WTC11 (cell line): Measurements from ENCODE around the gene LTBP2. TPM values are rescaled to one million over a fixed set of nuclear protein-coding genes. Genes with fewer than 3 reads are reported as not detected.

Experiments
- ATAC-seq: fragments of 200-7000 bp; cut with Tn5 transposase; 2 replicates; pipeline ENCODE4 v1.10.0; 2021; ENCODE audit warnings: mild to moderate bottlenecking, moderate library complexity
- CTCF ChIA-PET: fragments of 300-600 bp; sonication (Branson Sonifier 250); formaldehyde crosslinking; loops from one replicate; lab custom pipeline; 2021; ENCODE audit warnings: antibody characterized with exemption; lab: Charles Lee
- POLR2A ChIA-PET: fragments of 350-600 bp; sonication (Branson Sonifier 250); formaldehyde crosslinking; loops from one replicate; lab custom pipeline; 2021; ENCODE audit warnings: antibody characterized with exemption; lab: Charles Lee
- DNase-seq: peaks from one replicate; pipeline ENCODE4 v3.0.0; 2021; ENCODE audit warnings: low spot score
- H3K27ac Mint-ChIP-seq: 2 replicates; pipeline ENCODE4 v1.8.0; 2021; ENCODE audit warnings: mixed read lengths
- H3K27me3 Mint-ChIP-seq: 2 replicates; pipeline ENCODE4 v1.8.0; 2021; ENCODE audit warnings: low read depth, mild to moderate bottlenecking, moderate library complexity, mixed read lengths
- H3K36me3 Mint-ChIP-seq: 2 replicates; pipeline ENCODE4 v1.8.0; 2021; ENCODE audit warnings: mixed read lengths
- H3K4me1 Mint-ChIP-seq: 2 replicates; pipeline ENCODE4 v1.8.0; 2022; ENCODE audit warnings: mixed read lengths
- H3K4me3 Mint-ChIP-seq: 2 replicates; pipeline ENCODE4 v1.8.0; 2021; ENCODE audit warnings: mild to moderate bottlenecking, moderate library complexity, mixed read lengths
- H3K9me3 Mint-ChIP-seq: 2 replicates; pipeline ENCODE4 v1.8.0; 2021; ENCODE audit warnings: mixed read lengths
- CBFB ChIP-seq: sonication (generic); formaldehyde crosslinking; IDR thresholded peaks from 2 replicates; pipeline ENCODE4 v1.8.1; 2022; ENCODE audit warnings: mild to moderate bottlenecking, low read depth, missing genetic modification reagents
- EMX1 ChIP-seq: fragments of 250-450 bp; sonication (Bioruptor Pico); IDR thresholded peaks from 2 replicates; pipeline ENCODE4 v1.8.0; 2021; ENCODE audit warnings: mild to moderate bottlenecking
- FOXJ3 ChIP-seq: sonication (generic); formaldehyde crosslinking; IDR thresholded peaks from 2 replicates; pipeline ENCODE4 v1.9.0; 2021; ENCODE audit warnings: missing genetic modification reagents, mild to moderate bottlenecking, borderline replicate concordance
- IRF2 ChIP-seq: sonication (generic); formaldehyde crosslinking; IDR thresholded peaks from 2 replicates; pipeline ENCODE4 v1.8.0; 2022; ENCODE audit warnings: low read depth, missing genetic modification reagents, borderline replicate concordance
- NFYB ChIP-seq: sonication (generic); formaldehyde crosslinking; conservative IDR thresholded peaks from 2 replicates; pipeline ENCODE4 v1.8.0; 2022; ENCODE audit warnings: low read depth, missing genetic modification reagents
- NR1H2 ChIP-seq: sonication (generic); formaldehyde crosslinking; IDR thresholded peaks from 2 replicates; pipeline ENCODE4 v1.9.0; 2021; ENCODE audit warnings: mild to moderate bottlenecking, moderate library complexity, missing genetic modification reagents
- NR2C2 ChIP-seq: sonication (generic); formaldehyde crosslinking; IDR thresholded peaks from 2 replicates; pipeline ENCODE4 v1.8.0; 2022; ENCODE audit warnings: mild to moderate bottlenecking, missing genetic modification reagents
- SMAD3 ChIP-seq: sonication (generic); formaldehyde crosslinking; IDR thresholded peaks from 2 replicates; pipeline ENCODE4 v1.8.0; 2022; ENCODE audit warnings: missing genetic modification reagents, mild to moderate bottlenecking, borderline replicate concordance
- TEAD4 ChIP-seq: sonication (generic); formaldehyde crosslinking; IDR thresholded peaks from 2 replicates; pipeline ENCODE4 v1.8.0; 2022; ENCODE audit warnings: mild to moderate bottlenecking, missing genetic modification reagents
- ZBTB43 ChIP-seq: sonication (generic); formaldehyde crosslinking; IDR thresholded peaks from 2 replicates; pipeline ENCODE4 v1.8.1; 2023; ENCODE audit warnings: mild to moderate bottlenecking, missing genetic modification reagents
- ZNF317 ChIP-seq: sonication (generic); formaldehyde crosslinking; IDR thresholded peaks from 2 replicates; pipeline ENCODE4 v1.8.1; 2023; ENCODE audit warnings: low read depth, mild to moderate bottlenecking, moderate library complexity, missing genetic modification reagents, borderline replicate concordance
- ZNF396 ChIP-seq: fragments of 250-450 bp; sonication (Bioruptor Pico); IDR thresholded peaks from 2 replicates; pipeline ENCODE4 v1.8.0; 2021; ENCODE audit warnings: mild to moderate bottlenecking, moderate library complexity, borderline replicate concordance
- ZNF423 ChIP-seq: fragments of 250-450 bp; sonication (Bioruptor Pico); IDR thresholded peaks from 2 replicates; pipeline ENCODE4 v2.1.2; 2022; ENCODE audit warnings: mild to moderate bottlenecking, moderate library complexity
- ZNF512 ChIP-seq: sonication (generic); formaldehyde crosslinking; IDR thresholded peaks from 2 replicates; pipeline ENCODE4 v1.8.1; 2022; ENCODE audit warnings: missing genetic modification reagents, borderline replicate concordance
- total RNA-seq: library from RNA; stranded (reverse); gene quantifications from 3 replicates; pipeline ENCODE4 v1.2.3, GENCODE V29; 2021
- TF ChIP-seq, protein P1 (sequence below): sonication (generic); formaldehyde crosslinking; IDR thresholded peaks from 2 replicates; pipeline ENCODE4 v1.8.1; 2023; ENCODE audit warnings: mild to moderate bottlenecking, missing genetic modification reagents, moderate library complexity
- TF ChIP-seq, protein P2 (sequence below): sonication (generic); formaldehyde crosslinking; IDR thresholded peaks from 2 replicates; pipeline ENCODE4 v1.8.1; 2022; ENCODE audit warnings: mild to moderate bottlenecking, moderate library complexity, missing genetic modification reagents
- TF ChIP-seq, protein P3 (sequence below): sonication (generic); formaldehyde crosslinking; IDR thresholded peaks from 2 replicates; pipeline ENCODE4 v1.8.0; 2023; ENCODE audit warnings: missing genetic modification reagents, mild to moderate bottlenecking, borderline replicate concordance

Gene LTBP2
- total RNA-seq, 1 experiment from 2014 or later = 1.2 TPM

GRCh38 chr14:74599321-74599761 is 12.7 kb downstream of the LTBP2 start (continued):
- TF ChIP-seq FOXJ3 (CRISPR knock-in tag) = no peak

DNA sequence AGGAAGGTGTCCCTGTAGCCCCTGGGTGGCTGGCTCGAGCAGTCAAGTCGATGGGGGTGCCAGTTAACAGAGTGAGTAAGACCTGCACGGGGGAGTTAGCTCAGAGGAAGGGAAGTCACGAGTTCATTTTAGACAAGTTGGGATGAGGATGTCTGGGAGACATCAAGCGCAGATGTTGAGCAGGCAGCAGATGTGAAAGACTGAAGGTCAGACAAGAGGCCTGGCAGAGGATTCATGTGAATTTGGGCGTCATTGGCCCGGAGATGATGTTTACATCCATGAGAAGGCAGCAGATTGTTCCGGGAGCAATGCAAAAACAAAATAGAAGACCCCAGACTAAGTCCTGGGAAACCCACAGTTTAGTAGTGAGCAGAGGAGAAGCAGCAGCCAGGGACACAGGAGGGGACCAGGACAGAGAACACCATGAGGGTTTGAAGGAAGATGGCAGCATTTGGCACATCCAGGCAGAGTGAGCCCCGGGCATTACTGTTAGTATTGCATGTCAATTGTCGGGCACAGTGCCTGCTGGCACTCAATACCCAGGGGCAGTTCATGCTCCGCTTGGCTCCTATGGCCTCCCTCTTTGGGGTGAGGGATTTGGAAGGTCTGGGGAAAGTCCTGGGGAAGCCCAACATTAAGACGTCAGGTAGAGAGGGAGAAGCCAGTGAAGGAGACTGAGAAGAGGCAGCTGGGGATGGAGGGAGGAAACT is 15.1 kb downstream of the LTBP2 start:
- H3K36me3 Mint-ChIP-seq = no peaks in the 10 kb centered on the region
- DNase-seq (no peak), ATAC-seq (no peak)
- TF ChIP-seq, protein P1, sequence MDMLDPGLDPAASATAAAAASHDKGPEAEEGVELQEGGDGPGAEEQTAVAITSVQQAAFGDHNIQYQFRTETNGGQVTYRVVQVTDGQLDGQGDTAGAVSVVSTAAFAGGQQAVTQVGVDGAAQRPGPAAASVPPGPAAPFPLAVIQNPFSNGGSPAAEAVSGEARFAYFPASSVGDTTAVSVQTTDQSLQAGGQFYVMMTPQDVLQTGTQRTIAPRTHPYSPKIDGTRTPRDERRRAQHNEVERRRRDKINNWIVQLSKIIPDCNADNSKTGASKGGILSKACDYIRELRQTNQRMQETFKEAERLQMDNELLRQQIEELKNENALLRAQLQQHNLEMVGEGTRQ (CRISPR knock-in tag) = no peak
- no peak for TF ChIP-seq ZNF396 (CRISPR knock-in tag)
- ChIA-PET POLR2A (no interaction called here), CTCF (interaction anchor here (1.1 kb wide), 1 partner anchor 12 kb away, joined by 3 read pairs; no protein-coding TSS in a partner anchor)
- H3K27me3 Mint-ChIP-seq = no peaks in the 10 kb centered on the region
- H3K4me3 Mint-ChIP-seq = no peak overlapping the region
- H3K4me1 Mint-ChIP-seq = no peaks in the 10 kb centered on the region
- H3K9me3 Mint-ChIP-seq = no peaks in the 10 kb centered on the region
- no peak overlapping the region for H3K27ac Mint-ChIP-seq

GRCh38 chr14:74595006-74595735 is 16.9 kb downstream of the LTBP2 start:
- Mint-ChIP-seq H3K4me1 (no peaks in the 10 kb centered on the region), H3K36me3 (no peaks in the 10 kb centered on the region), H3K27ac (no peak overlapping the region), H3K9me3 (no peaks in the 10 kb centered on the region), H3K27me3 (no peaks in the 10 kb centered on the region), H3K4me3 (no peak overlapping the region)
- DNase-seq (no peak), ATAC-seq (no peak)
- TF ChIP-seq ZNF512 (CRISPR knock-in tag) (no peak), ZNF423 (CRISPR knock-in tag) (no peak), NR1H2 (CRISPR knock-in tag) (no peak)
- TF ChIP-seq, protein P2, sequence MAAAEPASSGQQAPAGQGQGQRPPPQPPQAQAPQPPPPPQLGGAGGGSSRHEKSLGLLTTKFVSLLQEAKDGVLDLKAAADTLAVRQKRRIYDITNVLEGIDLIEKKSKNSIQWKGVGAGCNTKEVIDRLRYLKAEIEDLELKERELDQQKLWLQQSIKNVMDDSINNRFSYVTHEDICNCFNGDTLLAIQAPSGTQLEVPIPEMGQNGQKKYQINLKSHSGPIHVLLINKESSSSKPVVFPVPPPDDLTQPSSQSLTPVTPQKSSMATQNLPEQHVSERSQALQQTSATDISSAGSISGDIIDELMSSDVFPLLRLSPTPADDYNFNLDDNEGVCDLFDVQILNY (CRISPR knock-in tag) = no peak
- ChIA-PET CTCF (interaction anchor here (1.1 to 2.1 kb wide), 3 partner anchors 14 to 87 kb away, joined by 4 to 7 read pairs (median 6); partner anchors contain the start of gene LTBP2), POLR2A (interaction anchor here (0.7 kb wide), 1 partner anchor 58 kb away, joined by 3 read pairs; no protein-coding TSS in a partner anchor)

DNA sequence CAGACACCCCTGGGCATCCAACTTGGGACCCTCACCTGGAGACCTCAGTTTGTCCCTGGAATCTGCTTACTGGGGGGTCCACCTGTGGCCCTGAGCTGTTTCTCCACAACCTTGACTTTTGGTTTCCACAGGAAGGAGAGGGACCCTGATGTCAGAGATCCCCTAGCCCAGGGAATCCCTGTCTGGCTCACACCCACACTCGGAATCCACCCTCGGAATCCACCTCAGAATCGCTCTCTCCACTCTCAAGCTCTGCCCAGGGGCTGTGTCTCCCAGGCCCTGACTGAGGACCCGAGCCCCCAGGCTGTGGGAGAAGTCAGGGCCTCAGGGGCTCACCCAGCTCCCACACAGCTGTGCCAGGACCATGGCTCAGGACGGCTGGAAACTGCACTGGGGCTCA is 17.4 kb downstream of the LTBP2 start:
- CTCF ChIA-PET = interaction anchor here (1.1 to 2.1 kb wide), 3 partner anchors 14 to 86 kb away, joined by 4 to 7 read pairs (median 6); partner anchors contain the start of gene LTBP2
- Mint-ChIP-seq H3K9me3 (no peaks in the 10 kb centered on the region), H3K27ac (no peak overlapping the region), H3K36me3 (no peaks in the 10 kb centered on the region), H3K4me3 (no peak overlapping the region), H3K27me3 (no peaks in the 10 kb centered on the region), H3K4me1 (no peaks in the 10 kb centered on the region)
- DNase-seq = no peak
- ATAC-seq = no peak
- POLR2A ChIA-PET = no interaction called here
- TF ChIP-seq NR2C2 (CRISPR knock-in tag) (no peak), ZBTB43 (CRISPR knock-in tag) (no peak), NFYB (CRISPR knock-in tag) (no peak), IRF2 (CRISPR knock-in tag) (no peak), SMAD3 (CRISPR knock-in tag) (no peak), ZNF317 (no peak), EMX1 (CRISPR knock-in tag) (no peak), CBFB (CRISPR knock-in tag) (no peak), TEAD4 (CRISPR knock-in tag) (no peak)
- TF ChIP-seq, protein P3, sequence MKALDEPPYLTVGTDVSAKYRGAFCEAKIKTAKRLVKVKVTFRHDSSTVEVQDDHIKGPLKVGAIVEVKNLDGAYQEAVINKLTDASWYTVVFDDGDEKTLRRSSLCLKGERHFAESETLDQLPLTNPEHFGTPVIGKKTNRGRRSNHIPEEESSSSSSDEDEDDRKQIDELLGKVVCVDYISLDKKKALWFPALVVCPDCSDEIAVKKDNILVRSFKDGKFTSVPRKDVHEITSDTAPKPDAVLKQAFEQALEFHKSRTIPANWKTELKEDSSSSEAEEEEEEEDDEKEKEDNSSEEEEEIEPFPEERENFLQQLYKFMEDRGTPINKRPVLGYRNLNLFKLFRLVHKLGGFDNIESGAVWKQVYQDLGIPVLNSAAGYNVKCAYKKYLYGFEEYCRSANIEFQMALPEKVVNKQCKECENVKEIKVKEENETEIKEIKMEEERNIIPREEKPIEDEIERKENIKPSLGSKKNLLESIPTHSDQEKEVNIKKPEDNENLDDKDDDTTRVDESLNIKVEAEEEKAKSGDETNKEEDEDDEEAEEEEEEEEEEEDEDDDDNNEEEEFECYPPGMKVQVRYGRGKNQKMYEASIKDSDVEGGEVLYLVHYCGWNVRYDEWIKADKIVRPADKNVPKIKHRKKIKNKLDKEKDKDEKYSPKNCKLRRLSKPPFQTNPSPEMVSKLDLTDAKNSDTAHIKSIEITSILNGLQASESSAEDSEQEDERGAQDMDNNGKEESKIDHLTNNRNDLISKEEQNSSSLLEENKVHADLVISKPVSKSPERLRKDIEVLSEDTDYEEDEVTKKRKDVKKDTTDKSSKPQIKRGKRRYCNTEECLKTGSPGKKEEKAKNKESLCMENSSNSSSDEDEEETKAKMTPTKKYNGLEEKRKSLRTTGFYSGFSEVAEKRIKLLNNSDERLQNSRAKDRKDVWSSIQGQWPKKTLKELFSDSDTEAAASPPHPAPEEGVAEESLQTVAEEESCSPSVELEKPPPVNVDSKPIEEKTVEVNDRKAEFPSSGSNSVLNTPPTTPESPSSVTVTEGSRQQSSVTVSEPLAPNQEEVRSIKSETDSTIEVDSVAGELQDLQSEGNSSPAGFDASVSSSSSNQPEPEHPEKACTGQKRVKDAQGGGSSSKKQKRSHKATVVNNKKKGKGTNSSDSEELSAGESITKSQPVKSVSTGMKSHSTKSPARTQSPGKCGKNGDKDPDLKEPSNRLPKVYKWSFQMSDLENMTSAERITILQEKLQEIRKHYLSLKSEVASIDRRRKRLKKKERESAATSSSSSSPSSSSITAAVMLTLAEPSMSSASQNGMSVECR = no peak
